Frontal cortex (tissue), 4 donors: Measurements from ENCODE around the gene RASAL2. TPM values are rescaled to one million over a fixed set of nuclear protein-coding genes. Genes with fewer than 3 reads are reported as not detected.
"Not testable (repeated sequence)": the region's sequence is repeated elsewhere in the genome, so short reads cannot be mapped to it uniquely, and the experiment has no call there.

ENCODE experiments used
- DNase-seq, 2 donors: peaks; one replicate each; pipeline ENCODE4 v3.0.0; 2012; ENCODE audit warnings: low spot score in 2 of 2
- FAIRE-seq: peaks from 2 replicates; lab custom pipeline; 2012; peaks lifted over from hg19 to GRCh38; lab: Jason Lieb, UNC
- total RNA-seq: library from RNA; depleted of rRNA; stranded (reverse); fragments of >200 nt; gene quantifications from one replicate; pipeline ENCODE4 v1.2.3, GENCODE V29; 2014
- donor health status: control.
- donor health status: control.
- donor health status: control.

Gene RASAL2
- total RNA-seq, 1 donor from 2014 or later = 28.9 TPM

- FAIRE-seq, DNase-seq: not testable (repeated sequence)
These were observed 114.5 kb downstream of the RASAL2 start for GRCh38 chr1:178208269-178208856.

- no peak for DNase-seq
- no peak for FAIRE-seq
These were observed 116.0 kb downstream of the RASAL2 start for GRCh38 chr1:178209935-178210334.

- FAIRE-seq = no peak
These were observed 124.6 kb downstream of the RASAL2 start for GRCh38 chr1:178218550-178218949.

GRCh38 chr1:178220094-178220493 lies 126.2 kb downstream of the RASAL2 start:
- no peak for DNase-seq
- no peak for FAIRE-seq

More at GRCh38 chr1:178218550-178218949, 124.6 kb downstream of the RASAL2 start:
- no peak for DNase-seq

- FAIRE-seq = no peak
These were observed 129.4 kb downstream of the RASAL2 start for GRCh38 chr1:178223289-178223688.

GRCh38 chr1:178224358-178224757 lies 130.5 kb downstream of the RASAL2 start:
- FAIRE-seq (no peak), DNase-seq (no peak)

More at GRCh38 chr1:178223289-178223688, 129.4 kb downstream of the RASAL2 start:
- no peak for DNase-seq

- DNase-seq (no peak), FAIRE-seq (no peak)
These were observed 137.0 kb downstream of the RASAL2 start for GRCh38 chr1:178230881-178231409.

GRCh38 chr1:178232108-178232507 lies 138.2 kb downstream of the RASAL2 start:
- FAIRE-seq = no peak

GRCh38 chr1:178232949-178233348 lies 139.0 kb downstream of the RASAL2 start:
- FAIRE-seq = no peak
- no peak for DNase-seq

More at GRCh38 chr1:178232108-178232507, 138.2 kb downstream of the RASAL2 start:
- no peak for DNase-seq

- FAIRE-seq (no peak), DNase-seq (no peak)
These were observed 143.2 kb downstream of the RASAL2 start for GRCh38 chr1:178237121-178237520.

- FAIRE-seq = no peak
These were observed 145.0 kb downstream of the RASAL2 start for GRCh38 chr1:178238722-178239510.

GRCh38 chr1:178241057-178241456 lies 147.2 kb downstream of the RASAL2 start:
- DNase-seq (no peak), FAIRE-seq (no peak)

More at GRCh38 chr1:178238722-178239510, 145.0 kb downstream of the RASAL2 start:
- DNase-seq = no peak

- FAIRE-seq (no peak), DNase-seq (no peak)
These were observed 147.9 kb downstream of the RASAL2 start for GRCh38 chr1:178241837-178242236.

- DNase-seq = no peak
- FAIRE-seq = no peak
These were observed 149.2 kb downstream of the RASAL2 start for GRCh38 chr1:178243119-178243518.

- no peak for DNase-seq
- no peak for FAIRE-seq
These were observed 150.0 kb downstream of the RASAL2 start for GRCh38 chr1:178243890-178244289.

- FAIRE-seq, DNase-seq: not testable (repeated sequence)
These were observed 154.4 kb downstream of the RASAL2 start for GRCh38 chr1:178248284-178248683.

GRCh38 chr1:178253581-178253980 lies 159.7 kb downstream of the RASAL2 start:
- not testable (repeated sequence) for DNase-seq, FAIRE-seq

- FAIRE-seq (no peak), DNase-seq (no peak)
These were observed 160.5 kb downstream of the RASAL2 start for GRCh38 chr1:178254433-178254832.

GRCh38 chr1:178258536-178258935 lies 164.6 kb downstream of the RASAL2 start:
- FAIRE-seq (no peak), DNase-seq (no peak)

- no peak for FAIRE-seq
- DNase-seq = peak; percentile 7 to 20
These were observed 168.2 kb downstream of the RASAL2 start for GRCh38 chr1:178262120-178262500.

GRCh38 chr1:178263341-178263740 lies 169.4 kb downstream of the RASAL2 start:
- FAIRE-seq = no peak
- DNase-seq = no peak
